Amygdala (tissue), 56 donors: Measurements from ENCODE around the gene HSH2D.

ENCODE experiments used
- DNase-seq, 56 donors: peaks; one replicate each; lab custom pipeline; 2025; lab: John Stamatoyannopoulos, UW

Gene HSH2D

DNA sequence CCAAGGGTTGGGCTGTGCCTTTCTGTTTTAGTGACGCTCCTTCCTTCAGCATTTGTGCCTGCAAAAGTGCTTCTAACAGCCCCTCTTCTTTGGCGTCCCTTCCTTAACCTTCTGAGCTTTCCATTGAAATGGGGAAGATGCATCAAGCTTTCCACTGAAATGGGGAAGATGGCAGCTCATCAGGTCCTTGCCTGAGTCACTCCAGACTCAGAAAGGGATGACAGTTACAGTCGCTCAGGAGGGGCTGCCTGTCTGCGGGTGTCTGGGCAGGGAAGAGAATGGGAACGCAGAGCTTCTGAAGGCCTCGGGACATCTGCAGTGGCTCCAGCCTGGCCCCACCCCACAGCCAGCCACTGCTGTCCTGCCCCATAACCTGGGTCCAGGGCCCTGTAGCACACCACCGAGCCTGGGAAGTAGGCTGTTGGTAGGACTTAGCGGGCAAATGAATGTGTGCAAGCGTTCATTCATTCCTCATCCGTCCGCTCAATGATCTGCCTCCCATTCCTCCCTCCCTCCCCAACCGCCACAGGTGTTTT lies 64.1 kb downstream of the HSH2D start:
- no peak for DNase-seq
